ENCODE data around the gene MANEAL. TPM values are rescaled to one million over a fixed set of nuclear protein-coding genes. Genes with fewer than 3 reads are reported as not detected.

The MANEAL gene
- total RNA-seq, 1 donor from 2014 or later, result 11.6 TPM

GRCh38 chr1:37807555-37808368 is 14.1 kb downstream of the MANEAL start, which contains the start of the genes C1orf122 and YRDC:
Gene C1orf122, plus strand, starts transcription at chr1:37807790. Its CDS starts 615 bp downstream, at chr1:37808405.
Gene YRDC, minus strand, starts transcription at chr1:37808208. Its CDS starts 28 bp downstream, at chr1:37808180.
- peak within 1 kb of the TSS; percentile 93 for H3K4me3 Mint-ChIP-seq
- no peaks in the 10 kb centered on the region for H3K27me3 Mint-ChIP-seq

GRCh38 chr1:37808369-37809319 is 15.0 kb downstream of the MANEAL start:
- Mint-ChIP-seq H3K27me3 (no peaks in the 10 kb centered on the region), H3K4me1 (ENCODE audit: unreplicated experiment) (peaks cover 15% of the 10 kb centered on the region), H3K27ac (peak overlapping the region; percentile 94), H3K4me3 (peak overlapping the region; percentile 93), H3K36me3 (peaks cover 8% of the 10 kb centered on the region), H3K9me3 (no peaks in the 10 kb centered on the region)
- DNase-seq (ENCODE audit: extremely low spot score, unreplicated experiment), result peak; percentile 82
- no peak for TF ChIP-seq CTCF (conservative IDR thresholded peaks at IDR 0.05)

More at GRCh38 chr1:37807555-37808368, 14.1 kb downstream of the MANEAL start, which contains the start of the genes C1orf122 and YRDC:
- Mint-ChIP-seq H3K27ac (peak within 1 kb of the TSS; percentile 94), H3K36me3 (peaks cover 11% of the 10 kb centered on the region), H3K4me1 (ENCODE audit: unreplicated experiment) (peaks cover 15% of the 10 kb centered on the region), H3K9me3 (no peaks in the 10 kb centered on the region)
- TF ChIP-seq CTCF (conservative IDR thresholded peaks at IDR 0.05), result no peak
- DNase-seq (ENCODE audit: extremely low spot score, unreplicated experiment), result peak; percentile 94

DNA sequence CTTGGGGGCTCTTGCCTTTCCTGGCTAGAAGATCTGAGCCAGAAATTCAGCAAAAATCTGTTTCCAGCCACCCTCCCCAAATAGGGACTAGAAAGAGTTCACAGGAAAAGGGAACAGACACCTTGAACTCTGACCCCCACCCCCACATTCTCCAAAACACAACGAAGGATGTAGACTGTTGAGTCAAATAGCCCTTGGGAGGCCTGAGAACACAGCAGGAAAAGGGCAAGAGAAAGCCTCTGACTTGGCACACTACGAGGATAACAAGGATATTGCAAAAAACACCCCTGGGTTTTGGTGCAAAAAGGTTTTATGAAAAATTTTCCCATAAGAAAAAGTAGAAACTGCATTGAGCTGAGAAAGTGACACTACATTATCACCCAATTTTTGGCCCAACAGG is 16.3 kb downstream of the MANEAL start:
- no peaks in the 10 kb centered on the region for H3K27me3 Mint-ChIP-seq
- peaks cover 15% of the 10 kb centered on the region for H3K4me1 Mint-ChIP-seq (ENCODE audit: unreplicated experiment)
- H3K27ac Mint-ChIP-seq, result no peak overlapping the region
- no peak overlapping the region for H3K4me3 Mint-ChIP-seq
- no peaks in the 10 kb centered on the region for H3K36me3 Mint-ChIP-seq
- H3K9me3 Mint-ChIP-seq, result no peaks in the 10 kb centered on the region
- no peak for DNase-seq (ENCODE audit: extremely low spot score, unreplicated experiment)
- no peak for TF ChIP-seq CTCF (conservative IDR thresholded peaks at IDR 0.05)

GRCh38 chr1:37811027-37811655 is 17.5 kb downstream of the MANEAL start:
- peak; percentile 88 for TF ChIP-seq CTCF (conservative IDR thresholded peaks at IDR 0.05)
- H3K4me3 Mint-ChIP-seq, result peak overlapping the region; percentile 63
- no peaks in the 10 kb centered on the region for H3K27me3 Mint-ChIP-seq
- peak overlapping the region; percentile 64 for H3K27ac Mint-ChIP-seq
- peak; percentile 79 for DNase-seq (ENCODE audit: extremely low spot score, unreplicated experiment)
- H3K36me3 Mint-ChIP-seq, result peaks cover 4% of the 10 kb centered on the region
- peaks cover 15% of the 10 kb centered on the region for H3K4me1 Mint-ChIP-seq (ENCODE audit: unreplicated experiment)
- no peaks in the 10 kb centered on the region for H3K9me3 Mint-ChIP-seq

GRCh38 chr1:37813529-37814145 is 20.0 kb downstream of the MANEAL start:
- H3K27me3 Mint-ChIP-seq, result no peaks in the 10 kb centered on the region
- TF ChIP-seq CTCF (conservative IDR thresholded peaks at IDR 0.05), result no peak
- DNase-seq (ENCODE audit: extremely low spot score, unreplicated experiment), result no peak
- peaks cover 4% of the 10 kb centered on the region for H3K36me3 Mint-ChIP-seq
- H3K4me1 Mint-ChIP-seq (ENCODE audit: unreplicated experiment), result peaks cover 11% of the 10 kb centered on the region
- H3K4me3 Mint-ChIP-seq, result no peak overlapping the region
- H3K9me3 Mint-ChIP-seq, result no peaks in the 10 kb centered on the region
- no peak overlapping the region for H3K27ac Mint-ChIP-seq
